Chondrocyte (in vitro differentiated cells): ENCODE results near the gene HSD17B12. TPM values are rescaled to one million over a fixed set of nuclear protein-coding genes. Genes with fewer than 3 reads are reported as not detected.
A peak's percentile ranks its signal among the peaks of the same experiment; 100 is the strongest.

Experiments
- DNase-seq: peaks from one replicate; pipeline ENCODE4 v3.0.0; 2021; ENCODE audit warnings: mixed read lengths, low spot score
- H3K27ac Mint-ChIP-seq: one replicate; pipeline ENCODE4 v1.8.0; 2021; ENCODE audit warnings: mild to moderate bottlenecking, moderate library complexity, mixed read lengths; ENCODE audit not compliant: unreplicated experiment
- H3K27me3 Mint-ChIP-seq: 2 replicates; pipeline ENCODE4 v1.8.0; 2021; ENCODE audit warnings: low read depth, mixed read lengths
- H3K36me3 Mint-ChIP-seq: 2 replicates; pipeline ENCODE4 v1.8.0; 2021; ENCODE audit warnings: low read depth, mixed read lengths
- H3K4me1 Mint-ChIP-seq: 2 replicates; pipeline ENCODE4 v1.8.0; 2021; ENCODE audit warnings: low read depth, mild to moderate bottlenecking, mixed read lengths
- H3K4me3 Mint-ChIP-seq: one replicate; pipeline ENCODE4 v1.8.0; 2021; ENCODE audit warnings: mild to moderate bottlenecking, moderate library complexity, mixed read lengths; ENCODE audit not compliant: unreplicated experiment
- H3K9me3 Mint-ChIP-seq: 2 replicates; pipeline ENCODE4 v1.8.0; 2021; ENCODE audit warnings: low read depth, mixed read lengths
- total RNA-seq: library from RNA; stranded (reverse); gene quantifications from 3 replicates; pipeline ENCODE4 v1.2.1, GENCODE V29; 2021
- TF ChIP-seq, protein P1 (sequence below): fragments of 200-600 bp; sonication (generic); IDR thresholded peaks from 2 replicates; pipeline ENCODE4 v1.5.0; 2021; ENCODE audit warnings: antibody characterized with exemption, mild to moderate bottlenecking, moderate library complexity

The HSD17B12 gene
- total RNA-seq, 1 donor from 2014 or later: 89.3 TPM

DNA sequence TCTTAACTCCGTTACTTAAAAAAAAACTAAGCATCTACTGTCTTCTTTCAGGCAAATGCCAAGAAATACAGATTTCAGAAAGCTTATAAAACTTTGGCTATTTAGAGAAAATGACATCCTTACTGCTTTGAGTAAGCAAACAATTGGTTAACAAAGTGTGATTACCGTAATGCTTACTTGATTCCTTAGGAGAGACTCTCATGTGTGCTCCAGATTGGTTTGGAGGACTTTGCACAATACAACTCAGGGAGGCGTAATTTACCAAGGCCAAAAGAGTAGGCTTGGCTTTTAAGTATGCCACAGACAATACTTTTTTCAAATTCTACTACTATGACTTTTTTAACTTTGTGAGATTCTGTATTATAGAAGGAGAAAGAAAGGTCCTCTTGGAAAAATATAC, 123.2 kb downstream of the HSD17B12 start:
- no peaks in the 10 kb centered on the region for H3K9me3 Mint-ChIP-seq
- peaks cover 8% of the 10 kb centered on the region for H3K4me1 Mint-ChIP-seq
- no peak overlapping the region for H3K4me3 Mint-ChIP-seq
- H3K36me3 Mint-ChIP-seq: peaks cover 9% of the 10 kb centered on the region
- no peak for DNase-seq
- H3K27ac Mint-ChIP-seq: no peak overlapping the region
- TF ChIP-seq, protein P1, sequence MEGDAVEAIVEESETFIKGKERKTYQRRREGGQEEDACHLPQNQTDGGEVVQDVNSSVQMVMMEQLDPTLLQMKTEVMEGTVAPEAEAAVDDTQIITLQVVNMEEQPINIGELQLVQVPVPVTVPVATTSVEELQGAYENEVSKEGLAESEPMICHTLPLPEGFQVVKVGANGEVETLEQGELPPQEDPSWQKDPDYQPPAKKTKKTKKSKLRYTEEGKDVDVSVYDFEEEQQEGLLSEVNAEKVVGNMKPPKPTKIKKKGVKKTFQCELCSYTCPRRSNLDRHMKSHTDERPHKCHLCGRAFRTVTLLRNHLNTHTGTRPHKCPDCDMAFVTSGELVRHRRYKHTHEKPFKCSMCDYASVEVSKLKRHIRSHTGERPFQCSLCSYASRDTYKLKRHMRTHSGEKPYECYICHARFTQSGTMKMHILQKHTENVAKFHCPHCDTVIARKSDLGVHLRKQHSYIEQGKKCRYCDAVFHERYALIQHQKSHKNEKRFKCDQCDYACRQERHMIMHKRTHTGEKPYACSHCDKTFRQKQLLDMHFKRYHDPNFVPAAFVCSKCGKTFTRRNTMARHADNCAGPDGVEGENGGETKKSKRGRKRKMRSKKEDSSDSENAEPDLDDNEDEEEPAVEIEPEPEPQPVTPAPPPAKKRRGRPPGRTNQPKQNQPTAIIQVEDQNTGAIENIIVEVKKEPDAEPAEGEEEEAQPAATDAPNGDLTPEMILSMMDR: no peak
- H3K27me3 Mint-ChIP-seq: no peaks in the 10 kb centered on the region

DNA sequence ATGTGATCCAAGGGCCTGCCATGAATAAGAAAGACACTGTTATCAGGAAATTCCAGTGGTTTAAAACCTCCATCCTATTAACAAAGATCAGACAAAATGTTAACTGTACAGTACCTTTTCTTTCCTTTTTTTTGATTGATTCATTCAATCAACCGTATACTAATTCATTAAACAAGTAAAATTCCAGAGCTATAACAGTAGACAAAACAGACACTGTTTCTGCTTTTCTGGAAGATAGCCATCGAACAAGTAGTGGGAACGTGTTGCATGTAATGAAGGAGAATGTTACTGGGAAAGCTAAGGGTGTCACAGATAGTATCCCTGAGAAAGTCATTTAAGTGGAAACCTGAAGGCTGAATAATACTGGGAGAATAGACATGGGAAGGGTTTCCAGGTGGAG, 126.4 kb downstream of the HSD17B12 start:
- Mint-ChIP-seq H3K27ac (no peak overlapping the region), H3K4me3 (no peak overlapping the region), H3K36me3 (peaks cover 2% of the 10 kb centered on the region), H3K27me3 (no peaks in the 10 kb centered on the region), H3K4me1 (no peaks in the 10 kb centered on the region), H3K9me3 (no peaks in the 10 kb centered on the region)
- no peak for DNase-seq
- TF ChIP-seq, protein P1: no peak

DNA sequence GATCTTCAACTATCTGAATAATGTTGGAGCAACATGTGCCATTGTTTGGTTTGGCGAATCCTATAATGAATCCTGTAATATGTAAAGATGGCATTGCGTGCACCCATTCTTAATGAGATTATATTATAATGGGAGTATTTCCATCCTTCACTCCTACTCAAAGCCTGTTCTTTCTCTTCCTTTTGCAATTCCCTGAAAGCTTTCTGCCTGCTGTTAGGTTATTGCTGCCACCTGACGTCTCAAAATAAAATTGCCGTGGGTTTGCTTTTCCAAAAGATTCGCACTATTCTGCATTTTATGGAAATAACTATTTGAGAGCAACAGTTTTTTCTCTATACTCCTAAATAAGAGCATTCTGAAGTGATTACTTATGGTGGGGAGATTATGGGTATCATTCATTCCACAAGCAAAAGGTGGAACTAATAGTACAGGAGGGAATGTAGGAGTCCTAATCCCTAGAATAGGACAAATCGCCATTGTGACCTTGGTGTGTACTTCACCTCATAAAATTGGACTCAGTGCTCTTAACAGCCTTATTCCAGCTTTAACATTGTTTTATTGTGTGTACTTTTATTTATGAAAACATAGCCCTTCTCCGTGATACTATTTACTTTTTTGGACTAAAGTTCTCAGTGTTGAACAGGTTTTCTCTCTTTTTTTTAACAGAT, 130.5 kb downstream of the HSD17B12 start:
- Mint-ChIP-seq H3K9me3 (no peaks in the 10 kb centered on the region), H3K4me3 (no peak overlapping the region), H3K4me1 (no peaks in the 10 kb centered on the region), H3K36me3 (peaks cover 2% of the 10 kb centered on the region), H3K27me3 (no peaks in the 10 kb centered on the region), H3K27ac (no peak overlapping the region)
- TF ChIP-seq, protein P1: peak; percentile 69
- no peak for DNase-seq

DNA sequence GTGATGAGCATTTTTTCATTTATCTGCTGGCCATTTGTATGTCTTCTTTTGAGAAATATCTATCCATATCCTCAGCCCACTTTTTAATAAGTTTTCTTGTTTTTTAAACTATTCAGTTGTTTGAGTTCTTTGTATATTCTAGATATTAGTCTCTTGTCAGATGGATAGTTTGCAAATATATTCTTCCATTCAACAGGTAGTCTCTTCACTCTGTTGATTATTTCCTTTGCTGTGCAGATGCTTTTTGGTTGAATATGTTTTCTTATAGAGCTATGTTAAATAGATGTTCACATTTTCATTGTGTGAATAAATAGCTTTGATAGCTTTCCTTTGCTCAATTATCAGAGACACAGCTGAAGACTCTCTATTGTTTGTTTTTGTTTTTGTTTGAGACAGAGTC, 131.9 kb downstream of the HSD17B12 start:
- TF ChIP-seq, protein P1: no peak
- DNase-seq: no peak
- Mint-ChIP-seq H3K27ac (no peak overlapping the region), H3K27me3 (no peaks in the 10 kb centered on the region), H3K4me1 (no peaks in the 10 kb centered on the region), H3K36me3 (peaks cover 2% of the 10 kb centered on the region), H3K4me3 (no peak overlapping the region), H3K9me3 (no peaks in the 10 kb centered on the region)

DNA sequence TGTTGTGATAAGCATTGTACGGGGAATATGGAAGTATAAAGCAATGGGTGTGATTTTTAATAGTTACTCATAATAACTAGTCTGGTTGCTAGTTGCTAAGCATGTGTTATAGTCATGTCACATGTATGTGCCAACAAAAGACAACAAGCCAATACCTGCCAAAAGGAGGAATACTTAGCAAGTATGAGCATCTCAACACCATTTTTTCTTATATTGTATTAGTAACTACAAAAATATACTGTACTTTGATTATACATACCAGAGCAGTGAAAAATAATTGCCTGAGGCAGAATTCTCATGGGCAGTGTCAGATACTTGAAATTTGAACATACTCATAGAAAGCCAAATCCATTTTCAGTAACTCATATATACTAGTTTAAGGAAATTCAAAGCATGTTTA, 137.7 kb downstream of the HSD17B12 start:
- Mint-ChIP-seq H3K27me3 (no peaks in the 10 kb centered on the region), H3K36me3 (peaks cover 2% of the 10 kb centered on the region), H3K4me3 (no peak overlapping the region), H3K27ac (no peak overlapping the region), H3K9me3 (no peaks in the 10 kb centered on the region), H3K4me1 (peaks cover 10% of the 10 kb centered on the region)
- DNase-seq: no peak
- TF ChIP-seq, protein P1: no peak
